ENCODE data around the gene PRR18.

DNA sequence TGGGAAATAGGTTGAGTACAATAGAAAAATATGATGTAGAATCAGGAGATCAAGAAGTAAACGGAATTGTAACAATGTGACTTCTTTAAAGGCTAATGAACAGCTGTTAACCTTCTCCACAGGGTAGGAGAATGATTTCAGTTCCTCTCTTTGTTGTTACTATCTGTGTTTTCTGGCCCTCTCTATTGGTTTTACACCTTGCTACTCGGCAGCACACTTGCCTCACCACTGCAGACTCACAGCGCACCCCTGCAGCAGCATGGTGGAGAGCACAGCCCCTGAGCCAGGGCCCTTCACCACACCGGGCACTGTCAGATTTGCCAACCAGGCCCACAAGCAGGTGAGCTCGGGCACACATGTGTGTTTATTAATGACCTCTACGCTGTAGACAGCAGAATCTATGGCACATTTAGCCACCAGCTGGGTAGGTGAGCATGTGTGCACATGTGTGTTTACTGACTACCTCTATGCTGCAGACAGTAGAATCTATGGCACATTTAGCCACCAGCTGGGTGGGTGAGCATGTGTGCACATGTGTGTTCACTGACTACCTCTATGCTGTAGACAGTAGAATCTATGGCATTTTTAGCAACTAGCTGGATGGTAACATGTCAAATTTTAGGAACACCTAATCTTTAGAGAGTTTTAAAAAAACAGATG, 17.3 kb upstream of the PRR18 start:
- TF ChIP-seq, protein P1, sequence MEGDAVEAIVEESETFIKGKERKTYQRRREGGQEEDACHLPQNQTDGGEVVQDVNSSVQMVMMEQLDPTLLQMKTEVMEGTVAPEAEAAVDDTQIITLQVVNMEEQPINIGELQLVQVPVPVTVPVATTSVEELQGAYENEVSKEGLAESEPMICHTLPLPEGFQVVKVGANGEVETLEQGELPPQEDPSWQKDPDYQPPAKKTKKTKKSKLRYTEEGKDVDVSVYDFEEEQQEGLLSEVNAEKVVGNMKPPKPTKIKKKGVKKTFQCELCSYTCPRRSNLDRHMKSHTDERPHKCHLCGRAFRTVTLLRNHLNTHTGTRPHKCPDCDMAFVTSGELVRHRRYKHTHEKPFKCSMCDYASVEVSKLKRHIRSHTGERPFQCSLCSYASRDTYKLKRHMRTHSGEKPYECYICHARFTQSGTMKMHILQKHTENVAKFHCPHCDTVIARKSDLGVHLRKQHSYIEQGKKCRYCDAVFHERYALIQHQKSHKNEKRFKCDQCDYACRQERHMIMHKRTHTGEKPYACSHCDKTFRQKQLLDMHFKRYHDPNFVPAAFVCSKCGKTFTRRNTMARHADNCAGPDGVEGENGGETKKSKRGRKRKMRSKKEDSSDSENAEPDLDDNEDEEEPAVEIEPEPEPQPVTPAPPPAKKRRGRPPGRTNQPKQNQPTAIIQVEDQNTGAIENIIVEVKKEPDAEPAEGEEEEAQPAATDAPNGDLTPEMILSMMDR (IDR thresholded peaks at IDR 0.05 in 8 of 11, conservative IDR thresholded peaks at IDR 0.05 in 3 of 11) = no peak
- TF ChIP-seq POLR2AphosphoS5 (IDR thresholded peaks at IDR 0.05) = peak in 1 of 3 donors; percentile 22

All from spleen (tissue), 7 donors.